A673 (cell line): Measurements from ENCODE around the gene MEN1. TPM values are rescaled to one million over a fixed set of nuclear protein-coding genes. Genes with fewer than 3 reads are reported as not detected.

ENCODE experiments used
- BruUV-seq: library from RNA; stranded (reverse); fragments of 400-500 nt; replicated peaks from 2 replicates; lab custom pipeline; 2021; lab: Mats Ljungman, UMichigan
- CTCF ChIA-PET: fragments of 300-600 bp; sonication (Branson Sonifier 250); formaldehyde crosslinking; loops from one replicate; lab custom pipeline; 2022; ENCODE audit warnings: antibody characterized with exemption; lab: Charles Lee
- POLR2A ChIA-PET: fragments of 300-600 bp; sonication (Branson Sonifier 250); formaldehyde crosslinking; loops from one replicate; lab custom pipeline; 2022; ENCODE audit warnings: antibody characterized with exemption; ENCODE audit not compliant: low non-redundant PET; lab: Charles Lee
- DNase-seq: peaks from one replicate; pipeline ENCODE4 v3.0.0-alpha.2; 2015; ENCODE audit warnings: low spot score
- H3K27ac ChIP-seq: fragments of 200-600 bp; sonication (generic); 2 replicates; pipeline ENCODE4 v1.5.1; 2016; ENCODE audit warnings: mixed run types, low read depth, mild to moderate bottlenecking, mixed read lengths, antibody characterized with exemption, low read length; ENCODE audit not compliant: poor library complexity, severe bottlenecking
- H3K27me3 ChIP-seq: fragments of 200-600 bp; sonication (generic); replicated peaks from 2 replicates; pipeline ENCODE4 v1.6.1; 2017; ENCODE audit warnings: mixed run types, low read depth, mild to moderate bottlenecking, mixed read lengths, antibody characterized with exemption, low read length; ENCODE audit not compliant: insufficient read depth, poor library complexity
- H3K36me3 ChIP-seq: fragments of 200-600 bp; sonication (generic); 2 replicates; pipeline ENCODE4 v1.6.1; 2016; ENCODE audit warnings: mixed run types, mild to moderate bottlenecking, mixed read lengths, antibody characterized with exemption, low read length; ENCODE audit not compliant: insufficient read depth, poor library complexity, severe bottlenecking
- H3K4me1 ChIP-seq: fragments of 200-600 bp; sonication (generic); 2 replicates; pipeline ENCODE4 v1.6.1; 2017; ENCODE audit warnings: mixed run types, mild to moderate bottlenecking, mixed read lengths, antibody characterized with exemption, low read length; ENCODE audit not compliant: insufficient read depth, poor library complexity, severe bottlenecking
- H3K4me3 ChIP-seq: fragments of 200-600 bp; sonication (generic); 2 replicates; pipeline ENCODE4 v1.5.1; 2016; ENCODE audit warnings: low read depth, mixed run types, mild to moderate bottlenecking, mixed read lengths, low read length; ENCODE audit not compliant: poor library complexity, severe bottlenecking
- H3K9me3 ChIP-seq: fragments of 200-600 bp; sonication (generic); 2 replicates; pipeline ENCODE4 v1.6.1; 2016; ENCODE audit warnings: mixed run types, low read depth, mild to moderate bottlenecking, mixed read lengths, antibody characterized with exemption, low read length; ENCODE audit not compliant: poor library complexity, severe bottlenecking
- EZH2 ChIP-seq: fragments of 200-600 bp; sonication (generic); IDR thresholded peaks from 2 replicates; pipeline ENCODE4 v1.6.1; 2017; ENCODE audit warnings: borderline replicate concordance, low read depth, mild to moderate bottlenecking, mixed read lengths, antibody characterized with exemption, low read length; ENCODE audit not compliant: poor library complexity, severe bottlenecking
- intact Hi-C: fragments of 100-400 bp; cut with micrococcal nuclease; formaldehyde crosslinking; loops from one replicate; pipeline ENCODE4 v1.10.0; 2022; ENCODE audit not compliant: unreplicated experiment
- total RNA-seq: library from RNA; stranded (reverse); gene quantifications from 2 replicates; pipeline ENCODE4 v1.2.3, GENCODE V29; 2021
- TF ChIP-seq, protein P1 (sequence below): fragments of 300-800, 200-600 bp; sonication (generic); conservative IDR thresholded peaks from 2 replicates; pipeline ENCODE4 v1.5.1; 2017; ENCODE audit warnings: low read depth, mild to moderate bottlenecking, antibody characterized with exemption, low read length, moderate library complexity, mixed read lengths

MEN1 gene
- total RNA-seq, 1 experiment from 2014 or later = 45.7 TPM

DNA sequence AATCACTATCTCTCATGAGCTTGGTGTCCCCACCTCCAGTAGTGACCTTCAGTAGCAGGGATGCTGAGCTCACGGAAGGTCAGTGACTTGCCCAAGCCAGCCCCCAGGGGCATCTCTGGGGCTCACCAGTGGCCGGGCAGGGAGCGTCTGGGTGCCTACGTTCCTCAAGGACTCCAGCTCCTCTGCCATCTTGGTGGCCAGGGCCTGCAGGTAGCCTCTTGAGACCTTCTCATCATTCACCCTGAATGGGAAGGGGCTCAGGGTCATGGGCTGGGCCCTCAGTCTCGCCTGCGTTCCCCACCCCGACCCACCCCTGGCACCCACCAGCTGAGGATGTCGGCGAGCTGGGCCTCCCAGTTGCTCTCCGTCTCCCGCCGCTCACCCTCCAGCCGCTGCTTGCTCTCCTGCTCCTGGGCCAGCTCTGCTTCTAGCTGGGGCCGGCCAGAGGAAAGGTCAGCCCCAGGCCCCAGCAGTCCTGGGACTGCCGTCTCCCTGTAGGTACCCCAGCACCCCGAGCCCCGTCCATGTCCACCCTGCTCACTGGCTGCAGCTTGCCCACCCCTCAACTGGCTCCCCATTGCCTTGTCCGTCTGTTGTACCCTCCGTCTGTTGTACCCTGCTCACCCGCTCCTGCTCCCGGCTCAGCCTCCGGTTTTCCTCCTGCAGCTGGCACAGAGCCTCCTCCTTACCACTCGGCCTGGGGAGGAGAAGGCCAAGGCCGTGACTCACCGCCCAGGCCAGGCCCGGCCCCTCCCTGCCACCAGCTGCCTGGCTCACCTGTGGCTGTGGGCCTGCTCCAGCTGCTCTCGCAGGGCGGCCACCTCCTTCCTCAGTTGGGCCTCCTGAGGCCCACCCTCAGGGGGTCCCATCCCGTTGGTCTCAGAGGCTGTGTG lies 24.6 kb upstream of the MEN1 start:
- ChIA-PET POLR2A (interaction anchor here (0.6 kb wide), 1 partner anchor 19 kb away, joined by 5 read pairs; no protein-coding TSS in a partner anchor), CTCF (interaction anchor here (0.8 kb wide), 1 partner anchor 9 kb away, joined by 3 read pairs; no protein-coding TSS in a partner anchor)
- no peaks in the 10 kb centered on the region for H3K4me1 ChIP-seq
- no peaks in the 10 kb centered on the region for H3K9me3 ChIP-seq
- no peak for TF ChIP-seq EZH2
- TF ChIP-seq, protein P1, sequence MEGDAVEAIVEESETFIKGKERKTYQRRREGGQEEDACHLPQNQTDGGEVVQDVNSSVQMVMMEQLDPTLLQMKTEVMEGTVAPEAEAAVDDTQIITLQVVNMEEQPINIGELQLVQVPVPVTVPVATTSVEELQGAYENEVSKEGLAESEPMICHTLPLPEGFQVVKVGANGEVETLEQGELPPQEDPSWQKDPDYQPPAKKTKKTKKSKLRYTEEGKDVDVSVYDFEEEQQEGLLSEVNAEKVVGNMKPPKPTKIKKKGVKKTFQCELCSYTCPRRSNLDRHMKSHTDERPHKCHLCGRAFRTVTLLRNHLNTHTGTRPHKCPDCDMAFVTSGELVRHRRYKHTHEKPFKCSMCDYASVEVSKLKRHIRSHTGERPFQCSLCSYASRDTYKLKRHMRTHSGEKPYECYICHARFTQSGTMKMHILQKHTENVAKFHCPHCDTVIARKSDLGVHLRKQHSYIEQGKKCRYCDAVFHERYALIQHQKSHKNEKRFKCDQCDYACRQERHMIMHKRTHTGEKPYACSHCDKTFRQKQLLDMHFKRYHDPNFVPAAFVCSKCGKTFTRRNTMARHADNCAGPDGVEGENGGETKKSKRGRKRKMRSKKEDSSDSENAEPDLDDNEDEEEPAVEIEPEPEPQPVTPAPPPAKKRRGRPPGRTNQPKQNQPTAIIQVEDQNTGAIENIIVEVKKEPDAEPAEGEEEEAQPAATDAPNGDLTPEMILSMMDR = no peak
- no peaks in the 10 kb centered on the region for H3K27me3 ChIP-seq
- DNase-seq = no peak
- H3K27ac ChIP-seq = no peak overlapping the region
- no peak overlapping the region for H3K4me3 ChIP-seq
- intact Hi-C loops = no loop called here
- H3K36me3 ChIP-seq = no peaks in the 10 kb centered on the region
- BruUV-seq = no TSS peak

DNA sequence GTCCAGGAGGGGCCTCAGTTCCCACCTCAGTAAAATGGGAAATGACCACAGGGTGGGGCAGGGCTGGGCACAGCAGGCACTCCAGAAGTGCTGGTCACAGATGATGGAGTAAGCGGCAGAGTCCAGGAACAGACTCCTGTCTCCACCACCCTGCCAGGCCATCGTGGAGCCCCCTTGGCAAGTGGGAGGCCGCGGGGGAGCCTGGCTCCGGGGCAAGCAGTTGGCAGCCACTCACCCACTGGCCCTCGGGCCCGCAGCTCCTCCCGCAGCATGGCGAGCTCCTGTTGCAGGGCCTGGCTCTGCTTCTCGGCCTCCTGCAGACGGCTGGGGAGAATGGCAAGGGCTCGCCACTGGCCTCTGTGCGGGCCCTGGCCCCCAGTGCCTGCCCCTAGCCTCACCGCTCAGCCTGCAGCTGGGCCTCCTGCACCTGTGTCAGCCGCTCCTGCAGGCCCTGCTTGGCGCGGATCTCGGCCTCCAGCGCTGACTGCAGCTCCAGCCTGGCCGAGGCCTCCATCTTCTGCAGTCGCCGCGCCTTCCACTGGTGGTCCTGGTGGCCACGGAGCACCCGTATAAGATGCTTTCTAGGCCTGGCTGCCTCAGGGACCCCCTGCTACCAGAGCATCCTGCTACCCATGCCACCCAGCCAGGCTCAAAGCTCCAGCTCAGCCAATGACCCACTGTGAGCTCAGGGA lies 23.8 kb upstream of the MEN1 start:
- ChIA-PET POLR2A (interaction anchor here (0.6 kb wide), 1 partner anchor 18 kb away, joined by 5 read pairs; no protein-coding TSS in a partner anchor), CTCF (no interaction called here)
- TF ChIP-seq, protein P1 = no peak
- no peak for TF ChIP-seq EZH2
- intact Hi-C loops = no loop called here
- Histone ChIP-seq H3K4me3 (no peak overlapping the region), H3K27ac (no peak overlapping the region), H3K36me3 (no peaks in the 10 kb centered on the region), H3K27me3 (no peaks in the 10 kb centered on the region), H3K9me3 (no peaks in the 10 kb centered on the region), H3K4me1 (no peaks in the 10 kb centered on the region)
- BruUV-seq = no TSS peak
- no peak for DNase-seq

DNA sequence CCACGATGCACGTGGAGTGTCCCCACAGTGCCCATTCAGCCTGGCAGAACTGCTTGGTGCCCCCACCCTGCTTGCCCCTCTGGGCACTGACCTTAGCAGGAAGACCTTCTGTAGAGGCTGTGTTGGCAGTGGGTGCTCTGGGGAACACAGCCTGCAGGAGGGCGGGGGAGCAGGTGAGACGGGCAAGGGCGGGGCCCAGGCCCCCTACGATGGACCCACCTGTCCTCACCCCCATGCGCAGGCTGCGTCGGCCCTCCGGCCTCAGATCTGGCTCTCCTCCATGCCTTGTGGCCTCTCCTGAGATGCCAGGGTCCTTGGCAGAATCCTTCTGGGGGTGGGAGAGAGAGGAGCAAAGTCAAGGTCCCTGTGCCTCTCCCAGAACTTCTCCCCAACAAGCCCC lies 23.2 kb upstream of the MEN1 start:
- Histone ChIP-seq H3K27ac (no peak overlapping the region), H3K36me3 (no peaks in the 10 kb centered on the region), H3K4me3 (no peak overlapping the region), H3K27me3 (no peaks in the 10 kb centered on the region), H3K4me1 (no peaks in the 10 kb centered on the region), H3K9me3 (no peaks in the 10 kb centered on the region)
- CTCF ChIA-PET = no interaction called here
- TF ChIP-seq, protein P1 = no peak
- no peak for TF ChIP-seq EZH2
- POLR2A ChIA-PET = no interaction called here
- no TSS peak for BruUV-seq
- no peak for DNase-seq
- intact Hi-C loops = no loop called here
